K562 (cell line): Measurements from ENCODE around the gene HSD17B8. TPM values are rescaled to one million over a fixed set of nuclear protein-coding genes. Genes with fewer than 3 reads are reported as not detected.

Experiments used
- CSDE1 ChIP-seq, 2 experiments: fragments of 450-650 bp; IDR thresholded peaks; 2 replicates each; pipeline ENCODE4 v1.6.1; 2016; ENCODE audit warnings: mild to moderate bottlenecking in 1 of 2
- LARP7 ChIP-seq: fragments of 450-650 bp; IDR thresholded peaks from 2 replicates; pipeline ENCODE4 v1.6.1; 2016
- MAZ ChIP-seq, 2 experiments: fragments of 450-650 bp in 1 of 2; sonication (generic) in 1 of 2; formaldehyde crosslinking; IDR thresholded peaks in 1 of 2; conservative IDR thresholded peaks in 1 of 2; 2 replicates each; pipeline versions ENCODE4 v1.4.0 to v1.5.0; 2020; ENCODE audit warnings: mild to moderate bottlenecking in 1 of 2, missing genetic modification reagents in 1 of 2
- MED1 ChIP-seq: sonication (generic); formaldehyde crosslinking; IDR thresholded peaks from 2 replicates; pipeline ENCODE4 v1.8.1; 2023; ENCODE audit warnings: missing genetic modification reagents, borderline replicate concordance
- MTA3 ChIP-seq: fragments of 450-650 bp; formaldehyde crosslinking; IDR thresholded peaks from 2 replicates; pipeline ENCODE4 v1.6.1; 2017; ENCODE audit warnings: mild to moderate bottlenecking, borderline replicate concordance
- PTRF ChIP-seq: fragments of 450-650 bp; IDR thresholded peaks from 2 replicates; pipeline ENCODE4 v1.6.1; 2016; ENCODE audit warnings: mild to moderate bottlenecking, missing genetic modification characterization, missing compliant biosample characterization
- RBM25 ChIP-seq: fragments of 200-400 bp; formaldehyde crosslinking; IDR thresholded peaks from 2 replicates; pipeline ENCODE4 v1.6.1; 2018; ENCODE audit warnings: low read length, low read depth, moderate library complexity; ENCODE audit not compliant: severe bottlenecking
- SAFB2 ChIP-seq: fragments of 200-400 bp; formaldehyde crosslinking; IDR thresholded peaks from 2 replicates; pipeline ENCODE4 v1.6.1; 2018; ENCODE audit warnings: borderline replicate concordance, low read length, low read depth, moderate library complexity; ENCODE audit not compliant: severe bottlenecking
- XRCC4 ChIP-seq: IDR thresholded peaks from one replicate; pipeline ENCODE4 v1.6.1; 2011; ENCODE audit not compliant: insufficient read depth, insufficient read length; ENCODE audit errors: extremely low read depth
- ZEB2 ChIP-seq: fragments of 450-650 bp; IDR thresholded peaks from 2 replicates; pipeline ENCODE4 v1.6.1; 2016
- ZNF217 ChIP-seq: sonication (generic); formaldehyde crosslinking; IDR thresholded peaks from 2 replicates; pipeline ENCODE4 v1.8.0; 2022; ENCODE audit warnings: mild to moderate bottlenecking, missing genetic modification reagents
- ZNF431 ChIP-seq: sonication (generic); formaldehyde crosslinking; IDR thresholded peaks from 2 replicates; pipeline ENCODE4 v1.8.0; 2022; ENCODE audit warnings: mild to moderate bottlenecking, missing genetic modification reagents
- polyA plus RNA-seq, 8 experiments: library from polyadenylated mRNA; depleted of rRNA in 4 of 8; stranded (reverse) in 5 of 8; unstranded in 3 of 8; fragments of >200 nt; fragmentation: Nextera tagmentation in 2 of 8; fragmentation: Illumina TruSeq in 1 of 8; extraction: Ambion mirVana in 2 of 8; extraction: Trizol in 1 of 8; gene quantifications; 2 replicates each; pipeline versions ENCODE4 v1.2.1 to v1.2.3, GENCODE V29; 2011 to 2014; ENCODE audit warnings: inconsistent platforms in 1 of 8, missing spikeins in 1 of 8
- total RNA-seq, 7 experiments: library from RNA; depleted of rRNA in 6 of 7; stranded (reverse); fragments of >200 nt in 6 of 7; fragmentation: Illumina TruSeq in 2 of 7; extraction: Trizol in 2 of 7; gene quantifications; 2 replicates each; pipeline versions ENCODE4 v1.2.1 to v1.2.3, GENCODE V29; 2011 to 2021; ENCODE audit warnings: low replicate concordance in 1 of 7
- TF ChIP-seq, protein P1 (sequence below): sonication (generic); formaldehyde crosslinking; IDR thresholded peaks from 2 replicates; pipeline ENCODE4 v1.9.0; 2022; ENCODE audit warnings: mild to moderate bottlenecking, missing genetic modification reagents
- TF ChIP-seq, protein P2 (sequence below): fragments of 250-450 bp; sonication (Bioruptor Pico); IDR thresholded peaks from 2 replicates; pipeline ENCODE4 v1.9.0; 2021; ENCODE audit warnings: mild to moderate bottlenecking, inconsistent platforms
- TF ChIP-seq, protein P3 (sequence below): fragments of 250-450 bp; sonication (Bioruptor Pico); IDR thresholded peaks from 2 replicates; pipeline ENCODE4 v1.5.0; 2021
- TF ChIP-seq, protein P4 (sequence below): fragments of 250-450 bp; sonication (Bioruptor Pico); IDR thresholded peaks from 2 replicates; pipeline ENCODE4 v1.8.0; 2021; ENCODE audit warnings: mild to moderate bottlenecking, moderate library complexity
- TF ChIP-seq, protein P5 (sequence below): IDR thresholded peaks from 2 replicates; pipeline ENCODE4 v1.6.1; 2016; ENCODE audit warnings: missing genetic modification characterization, missing compliant biosample characterization
- TF ChIP-seq, protein P6 (sequence below): sonication (generic); formaldehyde crosslinking; IDR thresholded peaks from 2 replicates; pipeline ENCODE4 v1.8.0; 2023; ENCODE audit warnings: mild to moderate bottlenecking, missing genetic modification reagents

HSD17B8 gene
- total and polyA plus RNA-seq, 9 of the 15 experiments (the other 6 are each of a cell fraction or from before 2014, with no cell fraction given) = 3.7 to 35.2 (median 14.2) TPM

DNA sequence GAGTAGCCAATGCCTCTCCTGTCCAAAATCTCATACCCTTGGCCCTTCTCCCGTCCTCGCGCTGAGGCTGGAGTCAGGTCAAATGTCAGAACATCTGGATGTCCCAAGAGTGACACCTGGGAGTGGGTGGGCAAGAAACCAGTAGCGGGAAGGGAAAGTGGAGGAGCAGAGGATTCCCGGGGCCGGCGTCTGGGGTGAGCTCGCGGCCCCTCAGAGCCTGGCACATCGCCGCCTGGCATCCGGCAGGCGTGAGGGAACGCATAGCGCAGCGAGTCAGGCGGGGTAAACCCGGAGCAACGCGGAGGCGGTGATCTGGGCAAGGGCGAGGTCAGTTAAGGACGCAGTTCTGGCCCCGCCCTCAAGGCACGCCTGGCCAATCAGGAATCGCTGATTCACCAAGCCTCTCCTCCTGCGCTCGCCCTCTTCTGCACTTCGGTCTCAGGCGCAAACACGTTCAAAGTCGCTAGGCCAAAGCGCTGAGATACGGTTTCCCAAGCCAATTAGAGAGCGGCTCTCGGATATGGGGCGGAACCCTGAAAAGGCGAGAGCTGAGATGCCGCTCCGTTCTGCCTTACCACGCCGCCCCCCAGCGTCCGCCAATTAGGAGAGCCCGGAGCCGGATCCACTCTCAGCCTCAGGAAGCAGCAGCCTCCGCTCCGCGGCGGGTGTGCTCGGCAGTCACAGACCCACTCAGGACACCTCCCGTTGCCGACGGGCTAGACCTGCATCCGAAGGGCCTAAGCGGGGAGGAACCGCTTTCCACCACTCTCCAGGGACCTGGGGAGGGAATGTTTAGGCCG lies 44.7 kb downstream of the HSD17B8 start (continued):
- TF ChIP-seq, protein P1, sequence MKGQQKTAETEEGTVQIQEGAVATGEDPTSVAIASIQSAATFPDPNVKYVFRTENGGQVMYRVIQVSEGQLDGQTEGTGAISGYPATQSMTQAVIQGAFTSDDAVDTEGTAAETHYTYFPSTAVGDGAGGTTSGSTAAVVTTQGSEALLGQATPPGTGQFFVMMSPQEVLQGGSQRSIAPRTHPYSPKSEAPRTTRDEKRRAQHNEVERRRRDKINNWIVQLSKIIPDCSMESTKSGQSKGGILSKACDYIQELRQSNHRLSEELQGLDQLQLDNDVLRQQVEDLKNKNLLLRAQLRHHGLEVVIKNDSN (CRISPR knock-in tag) = peak; percentile 64
- TF ChIP-seq MED1 (CRISPR knock-in tag) = no peak
- no peak for TF ChIP-seq SAFB2
- 0 out of 2 replicates have a peak, but pooled peaks have one; percentile 40 for TF ChIP-seq LARP7
- no peak for TF ChIP-seq ZNF431
- TF ChIP-seq, protein P2, sequence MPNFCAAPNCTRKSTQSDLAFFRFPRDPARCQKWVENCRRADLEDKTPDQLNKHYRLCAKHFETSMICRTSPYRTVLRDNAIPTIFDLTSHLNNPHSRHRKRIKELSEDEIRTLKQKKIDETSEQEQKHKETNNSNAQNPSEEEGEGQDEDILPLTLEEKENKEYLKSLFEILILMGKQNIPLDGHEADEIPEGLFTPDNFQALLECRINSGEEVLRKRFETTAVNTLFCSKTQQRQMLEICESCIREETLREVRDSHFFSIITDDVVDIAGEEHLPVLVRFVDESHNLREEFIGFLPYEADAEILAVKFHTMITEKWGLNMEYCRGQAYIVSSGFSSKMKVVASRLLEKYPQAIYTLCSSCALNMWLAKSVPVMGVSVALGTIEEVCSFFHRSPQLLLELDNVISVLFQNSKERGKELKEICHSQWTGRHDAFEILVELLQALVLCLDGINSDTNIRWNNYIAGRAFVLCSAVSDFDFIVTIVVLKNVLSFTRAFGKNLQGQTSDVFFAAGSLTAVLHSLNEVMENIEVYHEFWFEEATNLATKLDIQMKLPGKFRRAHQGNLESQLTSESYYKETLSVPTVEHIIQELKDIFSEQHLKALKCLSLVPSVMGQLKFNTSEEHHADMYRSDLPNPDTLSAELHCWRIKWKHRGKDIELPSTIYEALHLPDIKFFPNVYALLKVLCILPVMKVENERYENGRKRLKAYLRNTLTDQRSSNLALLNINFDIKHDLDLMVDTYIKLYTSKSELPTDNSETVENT (CRISPR knock-in tag) = peak; percentile 53
- peak in 1 of 2 experiments; percentile 8; a peak in 1 of 4 replicates for TF ChIP-seq MAZ (CRISPR knock-in tag; conservative IDR thresholded peaks at IDR 0.05 in 1 of 2, IDR thresholded peaks at IDR 0.05 in 1 of 2)
- no peak for TF ChIP-seq PTRF
- no peak for TF ChIP-seq ZEB2
- TF ChIP-seq RBM25 = no peak
- TF ChIP-seq, protein P3, sequence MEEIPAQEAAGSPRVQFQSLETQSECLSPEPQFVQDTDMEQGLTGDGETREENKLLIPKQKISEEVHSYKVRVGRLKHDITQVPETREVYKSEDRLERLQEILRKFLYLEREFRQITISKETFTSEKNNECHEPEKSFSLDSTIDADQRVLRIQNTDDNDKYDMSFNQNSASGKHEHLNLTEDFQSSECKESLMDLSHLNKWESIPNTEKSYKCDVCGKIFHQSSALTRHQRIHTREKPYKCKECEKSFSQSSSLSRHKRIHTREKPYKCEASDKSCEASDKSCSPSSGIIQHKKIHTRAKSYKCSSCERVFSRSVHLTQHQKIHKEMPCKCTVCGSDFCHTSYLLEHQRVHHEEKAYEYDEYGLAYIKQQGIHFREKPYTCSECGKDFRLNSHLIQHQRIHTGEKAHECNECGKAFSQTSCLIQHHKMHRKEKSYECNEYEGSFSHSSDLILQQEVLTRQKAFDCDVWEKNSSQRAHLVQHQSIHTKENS = 0 out of 2 replicates have a peak, but pooled peaks have one; percentile 72
- TF ChIP-seq ZNF217 (CRISPR knock-in tag) = no peak
- TF ChIP-seq, protein P4, sequence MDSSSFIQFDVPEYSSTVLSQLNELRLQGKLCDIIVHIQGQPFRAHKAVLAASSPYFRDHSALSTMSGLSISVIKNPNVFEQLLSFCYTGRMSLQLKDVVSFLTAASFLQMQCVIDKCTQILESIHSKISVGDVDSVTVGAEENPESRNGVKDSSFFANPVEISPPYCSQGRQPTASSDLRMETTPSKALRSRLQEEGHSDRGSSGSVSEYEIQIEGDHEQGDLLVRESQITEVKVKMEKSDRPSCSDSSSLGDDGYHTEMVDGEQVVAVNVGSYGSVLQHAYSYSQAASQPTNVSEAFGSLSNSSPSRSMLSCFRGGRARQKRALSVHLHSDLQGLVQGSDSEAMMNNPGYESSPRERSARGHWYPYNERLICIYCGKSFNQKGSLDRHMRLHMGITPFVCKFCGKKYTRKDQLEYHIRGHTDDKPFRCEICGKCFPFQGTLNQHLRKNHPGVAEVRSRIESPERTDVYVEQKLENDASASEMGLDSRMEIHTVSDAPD (CRISPR knock-in tag) = no peak
- TF ChIP-seq CSDE1 (IDR thresholded peaks at IDR 0.05) = 0 out of 4 replicates have a peak, but pooled peaks of 1 of the 2 experiments have one; percentile 28
- TF ChIP-seq XRCC4 = no peak
- TF ChIP-seq, protein P5, sequence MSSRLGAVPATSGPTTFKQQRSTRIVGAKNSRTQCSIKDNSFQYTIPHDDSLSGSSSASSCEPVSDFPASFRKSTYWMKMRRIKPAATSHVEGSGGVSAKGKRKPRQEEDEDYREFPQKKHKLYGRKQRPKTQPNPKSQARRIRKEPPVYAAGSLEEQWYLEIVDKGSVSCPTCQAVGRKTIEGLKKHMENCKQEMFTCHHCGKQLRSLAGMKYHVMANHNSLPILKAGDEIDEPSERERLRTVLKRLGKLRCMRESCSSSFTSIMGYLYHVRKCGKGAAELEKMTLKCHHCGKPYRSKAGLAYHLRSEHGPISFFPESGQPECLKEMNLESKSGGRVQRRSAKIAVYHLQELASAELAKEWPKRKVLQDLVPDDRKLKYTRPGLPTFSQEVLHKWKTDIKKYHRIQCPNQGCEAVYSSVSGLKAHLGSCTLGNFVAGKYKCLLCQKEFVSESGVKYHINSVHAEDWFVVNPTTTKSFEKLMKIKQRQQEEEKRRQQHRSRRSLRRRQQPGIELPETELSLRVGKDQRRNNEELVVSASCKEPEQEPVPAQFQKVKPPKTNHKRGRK (tag) = no peak
- TF ChIP-seq MTA3 = peak; percentile 60
- TF ChIP-seq, protein P6, sequence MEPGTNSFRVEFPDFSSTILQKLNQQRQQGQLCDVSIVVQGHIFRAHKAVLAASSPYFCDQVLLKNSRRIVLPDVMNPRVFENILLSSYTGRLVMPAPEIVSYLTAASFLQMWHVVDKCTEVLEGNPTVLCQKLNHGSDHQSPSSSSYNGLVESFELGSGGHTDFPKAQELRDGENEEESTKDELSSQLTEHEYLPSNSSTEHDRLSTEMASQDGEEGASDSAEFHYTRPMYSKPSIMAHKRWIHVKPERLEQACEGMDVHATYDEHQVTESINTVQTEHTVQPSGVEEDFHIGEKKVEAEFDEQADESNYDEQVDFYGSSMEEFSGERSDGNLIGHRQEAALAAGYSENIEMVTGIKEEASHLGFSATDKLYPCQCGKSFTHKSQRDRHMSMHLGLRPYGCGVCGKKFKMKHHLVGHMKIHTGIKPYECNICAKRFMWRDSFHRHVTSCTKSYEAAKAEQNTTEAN = no peak
